ENCODE measurements around the gene DONSON.

DONSON gene

DNA sequence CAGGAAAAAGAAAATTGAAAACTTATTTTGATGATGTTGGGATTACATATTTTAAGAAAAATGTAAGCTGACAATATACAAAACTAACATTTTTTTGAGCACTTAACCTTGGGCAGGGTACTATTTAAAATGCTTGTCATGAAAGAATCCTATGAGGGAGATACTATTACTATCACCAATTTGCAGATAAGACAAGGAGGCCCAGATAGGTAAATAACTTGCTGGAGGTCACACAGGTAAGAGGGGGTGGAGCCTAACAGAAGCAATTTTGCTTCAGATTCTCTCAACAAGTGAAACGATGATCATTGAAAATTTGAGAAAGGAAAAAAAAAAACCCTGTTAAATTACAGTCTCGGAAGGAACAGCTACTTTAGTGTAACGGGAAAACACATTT, 47.8 kb downstream of the DONSON start:
- FAIRE-seq (no peak), DNase-seq (ENCODE audit: insufficient read length, low spot score) (no peak)
- TF ChIP-seq, protein P1, sequence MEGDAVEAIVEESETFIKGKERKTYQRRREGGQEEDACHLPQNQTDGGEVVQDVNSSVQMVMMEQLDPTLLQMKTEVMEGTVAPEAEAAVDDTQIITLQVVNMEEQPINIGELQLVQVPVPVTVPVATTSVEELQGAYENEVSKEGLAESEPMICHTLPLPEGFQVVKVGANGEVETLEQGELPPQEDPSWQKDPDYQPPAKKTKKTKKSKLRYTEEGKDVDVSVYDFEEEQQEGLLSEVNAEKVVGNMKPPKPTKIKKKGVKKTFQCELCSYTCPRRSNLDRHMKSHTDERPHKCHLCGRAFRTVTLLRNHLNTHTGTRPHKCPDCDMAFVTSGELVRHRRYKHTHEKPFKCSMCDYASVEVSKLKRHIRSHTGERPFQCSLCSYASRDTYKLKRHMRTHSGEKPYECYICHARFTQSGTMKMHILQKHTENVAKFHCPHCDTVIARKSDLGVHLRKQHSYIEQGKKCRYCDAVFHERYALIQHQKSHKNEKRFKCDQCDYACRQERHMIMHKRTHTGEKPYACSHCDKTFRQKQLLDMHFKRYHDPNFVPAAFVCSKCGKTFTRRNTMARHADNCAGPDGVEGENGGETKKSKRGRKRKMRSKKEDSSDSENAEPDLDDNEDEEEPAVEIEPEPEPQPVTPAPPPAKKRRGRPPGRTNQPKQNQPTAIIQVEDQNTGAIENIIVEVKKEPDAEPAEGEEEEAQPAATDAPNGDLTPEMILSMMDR (IDR thresholded peaks at IDR 0.05; ENCODE audit: insufficient read depth, missing control alignments), result no peak

DNA sequence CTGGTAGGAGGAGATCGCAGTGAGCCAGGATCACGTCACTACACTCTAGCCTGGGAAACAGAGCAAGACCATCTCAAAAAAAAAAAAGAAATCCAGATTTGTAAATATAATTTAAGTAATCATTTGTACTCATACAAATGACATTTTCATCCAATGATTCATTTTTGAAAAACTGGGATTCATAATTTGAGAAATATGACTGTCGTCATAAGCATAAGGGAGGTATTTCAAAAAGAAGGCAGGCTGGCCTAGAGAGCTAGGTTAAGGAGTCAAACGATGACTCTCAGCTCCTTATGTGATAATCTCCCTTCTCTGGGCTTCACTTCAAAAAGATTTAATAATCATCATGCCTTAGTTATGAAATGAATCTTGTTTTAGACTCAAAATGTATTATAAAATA, 48.9 kb downstream of the DONSON start:
- TF ChIP-seq, protein P1 (IDR thresholded peaks at IDR 0.05; ENCODE audit: insufficient read depth, missing control alignments), result no peak
- FAIRE-seq (no peak), DNase-seq (ENCODE audit: insufficient read length, low spot score) (no peak)

DNA sequence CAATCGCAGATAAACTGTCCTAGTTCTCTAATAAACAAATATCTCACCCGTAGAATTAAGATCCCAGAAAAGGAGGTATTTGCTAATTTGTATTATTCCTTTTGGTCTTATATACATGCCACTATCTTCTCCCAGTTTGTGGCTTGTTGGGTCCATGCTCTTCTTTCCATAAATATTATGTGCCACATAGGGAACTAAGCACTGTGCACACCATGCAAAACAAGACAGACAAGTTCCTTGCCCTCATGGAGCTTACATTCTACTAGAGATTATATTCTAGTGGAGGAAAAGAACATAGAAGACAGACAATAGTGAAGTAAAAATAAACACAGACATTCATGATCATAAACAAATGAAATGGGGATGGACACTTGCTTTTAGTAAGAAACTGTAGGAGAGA, 51.3 kb downstream of the DONSON start:
- DNase-seq (ENCODE audit: insufficient read length, low spot score) (no peak), FAIRE-seq (no peak)
- TF ChIP-seq, protein P1 (IDR thresholded peaks at IDR 0.05; ENCODE audit: insufficient read depth, missing control alignments), result no peak

DNA sequence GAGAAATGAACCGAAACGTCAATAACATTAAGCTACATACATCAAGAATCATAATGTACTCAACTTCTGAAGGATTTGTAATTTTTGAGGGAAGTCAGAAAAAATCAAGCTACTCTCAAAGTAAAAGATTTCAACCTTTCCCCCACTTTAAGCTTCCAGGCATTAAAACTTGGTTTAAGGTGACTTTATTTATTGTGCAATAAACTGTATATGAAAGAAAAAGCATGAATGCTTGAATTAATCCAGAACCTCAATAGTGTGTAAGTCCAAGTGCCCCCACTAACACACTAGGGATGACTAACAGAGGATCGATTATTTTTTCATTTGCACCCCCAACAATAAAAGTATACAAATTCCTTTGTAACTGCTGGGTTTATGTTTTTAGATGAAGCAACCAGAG, 57.5 kb downstream of the DONSON start:
- DNase-seq (ENCODE audit: insufficient read length, low spot score), result no peak
- no peak for FAIRE-seq
- TF ChIP-seq, protein P1 (IDR thresholded peaks at IDR 0.05; ENCODE audit: insufficient read depth, missing control alignments), result no peak

Measured in D721Med (cell line).